GM23338 (cell line): ENCODE results near the gene STON1. TPM values are rescaled to one million over a fixed set of nuclear protein-coding genes. Genes with fewer than 3 reads are reported as not detected.

ENCODE experiments used
- ATAC-seq: fragments of 200-7000 bp; cut with Tn5 transposase; 3 replicates; pipeline ENCODE4 v1.9.1; 2020
- DNase-seq: peaks from one replicate; pipeline ENCODE4 v3.0.0-alpha.2; 2015; ENCODE audit warnings: low spot score
- H2AFZ ChIP-seq: fragments of 200-600 bp; sonication (generic); 2 replicates; pipeline ENCODE4 v1.8.0; 2016; ENCODE audit warnings: antibody characterized with exemption, mild to moderate bottlenecking, moderate library complexity
- H3F3A ChIP-seq: fragments of 200-600 bp; sonication (generic); replicated peaks from 2 replicates; pipeline ENCODE4 v1.8.0; 2017; ENCODE audit warnings: antibody characterized with exemption, mixed run types, low read depth
- H3K27ac ChIP-seq: fragments of 200-600 bp; sonication (generic); 2 replicates; pipeline ENCODE4 v1.6.1; 2016; ENCODE audit warnings: low read depth
- H3K27me3 ChIP-seq: fragments of 200-600 bp; sonication (generic); 2 replicates; pipeline ENCODE4 v1.8.0; 2016; ENCODE audit warnings: mild to moderate bottlenecking, mixed run types, moderate library complexity; ENCODE audit not compliant: insufficient read depth
- H3K36me3 ChIP-seq: fragments of 200-600 bp; sonication (generic); 2 replicates; pipeline ENCODE4 v1.8.0; 2016; ENCODE audit warnings: mild to moderate bottlenecking; ENCODE audit not compliant: insufficient read depth
- H3K4me1 ChIP-seq: fragments of 200-600 bp; sonication (generic); 2 replicates; pipeline ENCODE4 v1.8.0; 2016; ENCODE audit warnings: mild to moderate bottlenecking, moderate library complexity; ENCODE audit not compliant: insufficient read depth
- H3K4me2 ChIP-seq: fragments of 200-600 bp; sonication (generic); 2 replicates; pipeline ENCODE4 v1.7.1; 2017; ENCODE audit warnings: mixed run types
- H3K4me3 ChIP-seq: fragments of 200-600 bp; sonication (generic); 2 replicates; pipeline ENCODE4 v1.6.1; 2016; ENCODE audit warnings: mixed run types
- H3K79me2 ChIP-seq: fragments of 200-600 bp; sonication (generic); replicated peaks from 2 replicates; pipeline ENCODE4 v1.8.0; 2017; ENCODE audit warnings: mild to moderate bottlenecking; ENCODE audit not compliant: insufficient read depth
- H3K9me2 ChIP-seq: fragments of 200-600 bp; sonication (generic); 2 replicates; pipeline ENCODE4 v1.8.0; 2017; ENCODE audit not compliant: insufficient read depth
- H4K20me1 ChIP-seq: fragments of 200-600 bp; sonication (generic); replicated peaks from 2 replicates; pipeline ENCODE4 v1.8.0; 2017; ENCODE audit warnings: mild to moderate bottlenecking; ENCODE audit not compliant: insufficient read depth
- H3K27ac Mint-ChIP-seq: 2 replicates; pipeline ENCODE4 v1.8.0; 2020; ENCODE audit warnings: inconsistent platforms, mild to moderate bottlenecking, moderate library complexity, mixed read lengths
- H3K27me3 Mint-ChIP-seq: 3 replicates; pipeline ENCODE4 v1.8.0; 2022; ENCODE audit warnings: low read depth, mild to moderate bottlenecking, moderate library complexity, mixed read lengths, inconsistent platforms; ENCODE audit not compliant: insufficient read depth, poor library complexity
- H3K36me3 Mint-ChIP-seq: 3 replicates; pipeline ENCODE4 v1.8.0; 2021; ENCODE audit warnings: low read depth, mild to moderate bottlenecking, inconsistent platforms, moderate library complexity, mixed read lengths
- H3K4me1 Mint-ChIP-seq: 3 replicates; pipeline ENCODE4 v1.8.0; 2020; ENCODE audit warnings: mild to moderate bottlenecking, inconsistent platforms, mixed read lengths
- H3K4me3 Mint-ChIP-seq: 3 replicates; pipeline ENCODE4 v1.8.0; 2021; ENCODE audit warnings: moderate library complexity, mild to moderate bottlenecking, inconsistent platforms, mixed read lengths
- H3K9me3 Mint-ChIP-seq: 3 replicates; pipeline ENCODE4 v1.8.0; 2020; ENCODE audit warnings: moderate library complexity, mild to moderate bottlenecking, inconsistent platforms, mixed read lengths
- CREB1 ChIP-seq: fragments of 250-450 bp; sonication (Bioruptor Pico); IDR thresholded peaks from 2 replicates; pipeline ENCODE4 v1.5.0; 2020; ENCODE audit warnings: low read depth, mild to moderate bottlenecking, moderate library complexity
- EZH2 ChIP-seq: fragments of 200-600 bp; sonication (generic); IDR thresholded peaks from one replicate; pipeline ENCODE4 v1.8.0; 2017; ENCODE audit warnings: antibody characterized with exemption, mild to moderate bottlenecking, low read depth; ENCODE audit not compliant: unreplicated experiment
- EZH2phosphoT487 ChIP-seq: fragments of 200-600 bp; sonication (generic); IDR thresholded peaks from one replicate; pipeline ENCODE4 v1.8.1; 2018; ENCODE audit warnings: antibody characterized with exemption; ENCODE audit not compliant: unreplicated experiment
- JUNB ChIP-seq: IDR thresholded peaks from one replicate; pipeline ENCODE4 v1.6.1; 2016; ENCODE audit warnings: antibody characterized with exemption; ENCODE audit not compliant: unreplicated experiment
- NANOG ChIP-seq: IDR thresholded peaks from 2 replicates; pipeline ENCODE4 v1.6.1; 2016; ENCODE audit warnings: antibody characterized with exemption, borderline replicate concordance
- POLR2AphosphoS5 ChIP-seq: IDR thresholded peaks from 2 replicates; pipeline ENCODE4 v1.6.1; 2016; ENCODE audit warnings: antibody characterized with exemption, low read depth
- STAT1 ChIP-seq: IDR thresholded peaks from one replicate; pipeline ENCODE4 v1.6.1; 2016; ENCODE audit warnings: antibody characterized with exemption; ENCODE audit not compliant: unreplicated experiment
- ZNF114 ChIP-seq: fragments of 250-450 bp; sonication (Bioruptor Pico); IDR thresholded peaks from 2 replicates; pipeline ENCODE4 v1.5.0; 2020; ENCODE audit warnings: mild to moderate bottlenecking, moderate library complexity
- ZNF331 ChIP-seq: fragments of 250-450 bp; sonication (Bioruptor Pico); IDR thresholded peaks from 2 replicates; pipeline ENCODE4 v1.5.0; 2020; ENCODE audit warnings: low read depth, mild to moderate bottlenecking, moderate library complexity
- polyA plus RNA-seq: library from polyadenylated mRNA; unstranded; fragments of >200 nt; fragmentation: Nextera tagmentation; extraction: Ambion mirVana; gene quantifications from 2 replicates; pipeline ENCODE4 v1.2.1, GENCODE V29; 2016
- total RNA-seq: library from RNA; depleted of rRNA; stranded (reverse); fragments of >200 nt; shearing (Covaris generic); gene quantifications from 2 replicates; pipeline ENCODE4 v1.2.3, GENCODE V29; 2014
- TF ChIP-seq, protein P1 (sequence below): fragments of 250-450 bp; sonication (Bioruptor Pico); IDR thresholded peaks from 2 replicates; pipeline ENCODE4 v1.5.0; 2020; ENCODE audit warnings: mild to moderate bottlenecking, moderate library complexity
- TF ChIP-seq, protein P2 (sequence below): IDR thresholded peaks from 2 replicates; pipeline ENCODE4 v1.6.1; 2016; ENCODE audit warnings: antibody characterized with exemption
- TF ChIP-seq, protein P3 (sequence below), 2 experiments: fragments of 200-600 bp in 1 of 2; sonication (generic) in 1 of 2; conservative IDR thresholded peaks; 2 replicates each; pipeline versions ENCODE4 v1.5.1 to v1.6.1; 2016 to 2017; ENCODE audit warnings: antibody characterized with exemption in 2 of 2, low read depth in 2 of 2, mild to moderate bottlenecking in 2 of 2, moderate library complexity in 1 of 2
- TF ChIP-seq, protein P4 (sequence below): IDR thresholded peaks from one replicate; pipeline ENCODE4 v1.6.1; 2018; ENCODE audit warnings: antibody characterized with exemption; ENCODE audit not compliant: unreplicated experiment

STON1 gene
- total and polyA plus RNA-seq, 2 experiments from 2014 or later: 5.4 to 14.4 TPM

DNA sequence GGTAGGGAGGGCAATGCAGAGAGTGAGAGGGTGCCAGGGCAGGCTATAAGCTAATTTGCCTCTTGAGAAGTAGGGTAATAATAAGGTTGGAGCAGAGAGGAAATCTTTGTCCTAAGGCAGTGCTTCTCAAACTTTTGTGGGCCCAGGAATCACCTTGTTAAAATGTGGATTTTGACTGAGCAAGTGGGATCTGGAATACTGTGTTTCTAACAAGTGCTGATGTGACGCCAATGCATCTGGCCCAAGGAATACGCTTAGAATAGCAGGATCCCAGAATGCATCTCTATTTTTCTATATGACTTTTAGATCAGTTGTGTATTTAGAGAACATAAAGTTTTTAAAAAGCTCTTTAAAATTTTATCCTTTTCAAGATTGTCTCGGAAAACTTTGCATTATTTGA is 58.0 kb downstream of the STON1 start (continued):
- TF ChIP-seq, protein P1, sequence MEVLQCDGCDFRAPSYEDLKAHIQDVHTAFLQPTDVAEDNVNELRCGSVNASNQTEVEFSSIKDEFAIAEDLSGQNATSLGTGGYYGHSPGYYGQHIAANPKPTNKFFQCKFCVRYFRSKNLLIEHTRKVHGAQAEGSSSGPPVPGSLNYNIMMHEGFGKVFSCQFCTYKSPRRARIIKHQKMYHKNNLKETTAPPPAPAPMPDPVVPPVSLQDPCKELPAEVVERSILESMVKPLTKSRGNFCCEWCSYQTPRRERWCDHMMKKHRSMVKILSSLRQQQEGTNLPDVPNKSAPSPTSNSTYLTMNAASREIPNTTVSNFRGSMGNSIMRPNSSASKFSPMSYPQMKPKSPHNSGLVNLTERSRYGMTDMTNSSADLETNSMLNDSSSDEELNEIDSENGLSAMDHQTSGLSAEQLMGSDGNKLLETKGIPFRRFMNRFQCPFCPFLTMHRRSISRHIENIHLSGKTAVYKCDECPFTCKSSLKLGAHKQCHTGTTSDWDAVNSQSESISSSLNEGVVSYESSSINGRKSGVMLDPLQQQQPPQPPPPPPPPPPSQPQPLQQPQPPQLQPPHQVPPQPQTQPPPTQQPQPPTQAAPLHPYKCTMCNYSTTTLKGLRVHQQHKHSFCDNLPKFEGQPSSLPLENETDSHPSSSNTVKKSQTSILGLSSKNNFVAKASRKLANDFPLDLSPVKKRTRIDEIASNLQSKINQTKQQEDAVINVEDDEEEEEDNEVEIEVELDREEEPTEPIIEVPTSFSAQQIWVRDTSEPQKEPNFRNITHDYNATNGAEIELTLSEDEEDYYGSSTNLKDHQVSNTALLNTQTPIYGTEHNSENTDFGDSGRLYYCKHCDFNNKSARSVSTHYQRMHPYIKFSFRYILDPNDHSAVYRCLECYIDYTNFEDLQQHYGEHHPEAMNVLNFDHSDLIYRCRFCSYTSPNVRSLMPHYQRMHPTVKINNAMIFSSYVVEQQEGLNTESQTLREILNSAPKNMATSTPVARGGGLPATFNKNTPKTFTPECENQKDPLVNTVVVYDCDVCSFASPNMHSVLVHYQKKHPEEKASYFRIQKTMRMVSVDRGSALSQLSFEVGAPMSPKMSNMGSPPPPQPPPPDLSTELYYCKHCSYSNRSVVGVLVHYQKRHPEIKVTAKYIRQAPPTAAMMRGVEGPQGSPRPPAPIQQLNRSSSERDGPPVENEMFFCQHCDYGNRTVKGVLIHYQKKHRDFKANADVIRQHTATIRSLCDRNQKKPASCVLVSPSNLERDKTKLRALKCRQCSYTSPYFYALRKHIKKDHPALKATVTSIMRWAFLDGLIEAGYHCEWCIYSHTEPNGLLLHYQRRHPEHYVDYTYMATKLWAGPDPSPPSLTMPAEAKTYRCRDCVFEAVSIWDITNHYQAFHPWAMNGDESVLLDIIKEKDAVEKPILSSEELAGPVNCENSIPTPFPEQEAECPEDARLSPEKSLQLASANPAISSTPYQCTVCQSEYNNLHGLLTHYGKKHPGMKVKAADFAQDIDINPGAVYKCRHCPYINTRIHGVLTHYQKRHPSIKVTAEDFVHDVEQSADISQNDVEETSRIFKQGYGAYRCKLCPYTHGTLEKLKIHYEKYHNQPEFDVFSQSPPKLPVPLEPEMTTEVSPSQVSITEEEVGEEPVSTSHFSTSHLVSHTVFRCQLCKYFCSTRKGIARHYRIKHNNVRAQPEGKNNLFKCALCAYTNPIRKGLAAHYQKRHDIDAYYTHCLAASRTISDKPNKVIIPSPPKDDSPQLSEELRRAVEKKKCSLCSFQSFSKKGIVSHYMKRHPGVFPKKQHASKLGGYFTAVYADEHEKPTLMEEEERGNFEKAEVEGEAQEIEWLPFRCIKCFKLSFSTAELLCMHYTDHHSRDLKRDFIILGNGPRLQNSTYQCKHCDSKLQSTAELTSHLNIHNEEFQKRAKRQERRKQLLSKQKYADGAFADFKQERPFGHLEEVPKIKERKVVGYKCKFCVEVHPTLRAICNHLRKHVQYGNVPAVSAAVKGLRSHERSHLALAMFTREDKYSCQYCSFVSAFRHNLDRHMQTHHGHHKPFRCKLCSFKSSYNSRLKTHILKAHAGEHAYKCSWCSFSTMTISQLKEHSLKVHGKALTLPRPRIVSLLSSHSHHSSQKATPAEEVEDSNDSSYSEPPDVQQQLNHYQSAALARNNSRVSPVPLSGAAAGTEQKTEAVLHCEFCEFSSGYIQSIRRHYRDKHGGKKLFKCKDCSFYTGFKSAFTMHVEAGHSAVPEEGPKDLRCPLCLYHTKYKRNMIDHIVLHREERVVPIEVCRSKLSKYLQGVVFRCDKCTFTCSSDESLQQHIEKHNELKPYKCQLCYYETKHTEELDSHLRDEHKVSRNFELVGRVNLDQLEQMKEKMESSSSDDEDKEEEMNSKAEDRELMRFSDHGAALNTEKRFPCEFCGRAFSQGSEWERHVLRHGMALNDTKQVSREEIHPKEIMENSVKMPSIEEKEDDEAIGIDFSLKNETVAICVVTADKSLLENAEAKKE (CRISPR knock-in tag): no peak

DNA sequence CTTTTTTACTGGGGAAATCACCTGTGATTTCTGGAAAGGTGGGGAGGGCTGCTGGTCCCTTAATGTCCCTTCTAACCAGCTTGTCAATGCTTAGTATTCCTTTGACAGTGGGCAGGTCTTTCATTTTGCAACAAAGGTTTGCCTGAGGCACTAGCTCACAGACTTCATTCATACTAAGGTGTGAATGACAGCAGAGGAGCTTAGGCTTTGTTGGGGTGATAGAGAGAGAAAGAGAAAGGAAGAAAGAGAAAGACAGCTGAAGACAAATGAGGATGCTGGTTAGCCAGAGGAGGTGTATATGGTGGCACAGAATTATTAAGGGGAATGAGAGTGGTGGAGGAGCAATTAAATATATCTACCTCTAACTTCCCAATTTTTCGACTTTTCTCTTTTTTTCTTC is 58.8 kb downstream of the STON1 start:
- no peak for ATAC-seq
- H2AFZ ChIP-seq: no peak overlapping the region
- H3K4me1 Mint-ChIP-seq: peaks cover 21% of the 10 kb centered on the region
- TF ChIP-seq, protein P2, sequence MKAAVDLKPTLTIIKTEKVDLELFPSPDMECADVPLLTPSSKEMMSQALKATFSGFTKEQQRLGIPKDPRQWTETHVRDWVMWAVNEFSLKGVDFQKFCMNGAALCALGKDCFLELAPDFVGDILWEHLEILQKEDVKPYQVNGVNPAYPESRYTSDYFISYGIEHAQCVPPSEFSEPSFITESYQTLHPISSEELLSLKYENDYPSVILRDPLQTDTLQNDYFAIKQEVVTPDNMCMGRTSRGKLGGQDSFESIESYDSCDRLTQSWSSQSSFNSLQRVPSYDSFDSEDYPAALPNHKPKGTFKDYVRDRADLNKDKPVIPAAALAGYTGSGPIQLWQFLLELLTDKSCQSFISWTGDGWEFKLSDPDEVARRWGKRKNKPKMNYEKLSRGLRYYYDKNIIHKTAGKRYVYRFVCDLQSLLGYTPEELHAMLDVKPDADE: no peak
- TF ChIP-seq EZH2phosphoT487 (no peak), ZNF114 (CRISPR knock-in tag) (no peak), STAT1 (no peak), EZH2 (no peak), NANOG (no peak), ZNF331 (no peak), JUNB (no peak), CREB1 (no peak), POLR2AphosphoS5 (no peak)
- TF ChIP-seq, protein P3, sequence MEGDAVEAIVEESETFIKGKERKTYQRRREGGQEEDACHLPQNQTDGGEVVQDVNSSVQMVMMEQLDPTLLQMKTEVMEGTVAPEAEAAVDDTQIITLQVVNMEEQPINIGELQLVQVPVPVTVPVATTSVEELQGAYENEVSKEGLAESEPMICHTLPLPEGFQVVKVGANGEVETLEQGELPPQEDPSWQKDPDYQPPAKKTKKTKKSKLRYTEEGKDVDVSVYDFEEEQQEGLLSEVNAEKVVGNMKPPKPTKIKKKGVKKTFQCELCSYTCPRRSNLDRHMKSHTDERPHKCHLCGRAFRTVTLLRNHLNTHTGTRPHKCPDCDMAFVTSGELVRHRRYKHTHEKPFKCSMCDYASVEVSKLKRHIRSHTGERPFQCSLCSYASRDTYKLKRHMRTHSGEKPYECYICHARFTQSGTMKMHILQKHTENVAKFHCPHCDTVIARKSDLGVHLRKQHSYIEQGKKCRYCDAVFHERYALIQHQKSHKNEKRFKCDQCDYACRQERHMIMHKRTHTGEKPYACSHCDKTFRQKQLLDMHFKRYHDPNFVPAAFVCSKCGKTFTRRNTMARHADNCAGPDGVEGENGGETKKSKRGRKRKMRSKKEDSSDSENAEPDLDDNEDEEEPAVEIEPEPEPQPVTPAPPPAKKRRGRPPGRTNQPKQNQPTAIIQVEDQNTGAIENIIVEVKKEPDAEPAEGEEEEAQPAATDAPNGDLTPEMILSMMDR (conservative IDR thresholded peaks at IDR 0.05; ENCODE audit: low read depth in 2 of 2): no peak
- TF ChIP-seq, protein P4, sequence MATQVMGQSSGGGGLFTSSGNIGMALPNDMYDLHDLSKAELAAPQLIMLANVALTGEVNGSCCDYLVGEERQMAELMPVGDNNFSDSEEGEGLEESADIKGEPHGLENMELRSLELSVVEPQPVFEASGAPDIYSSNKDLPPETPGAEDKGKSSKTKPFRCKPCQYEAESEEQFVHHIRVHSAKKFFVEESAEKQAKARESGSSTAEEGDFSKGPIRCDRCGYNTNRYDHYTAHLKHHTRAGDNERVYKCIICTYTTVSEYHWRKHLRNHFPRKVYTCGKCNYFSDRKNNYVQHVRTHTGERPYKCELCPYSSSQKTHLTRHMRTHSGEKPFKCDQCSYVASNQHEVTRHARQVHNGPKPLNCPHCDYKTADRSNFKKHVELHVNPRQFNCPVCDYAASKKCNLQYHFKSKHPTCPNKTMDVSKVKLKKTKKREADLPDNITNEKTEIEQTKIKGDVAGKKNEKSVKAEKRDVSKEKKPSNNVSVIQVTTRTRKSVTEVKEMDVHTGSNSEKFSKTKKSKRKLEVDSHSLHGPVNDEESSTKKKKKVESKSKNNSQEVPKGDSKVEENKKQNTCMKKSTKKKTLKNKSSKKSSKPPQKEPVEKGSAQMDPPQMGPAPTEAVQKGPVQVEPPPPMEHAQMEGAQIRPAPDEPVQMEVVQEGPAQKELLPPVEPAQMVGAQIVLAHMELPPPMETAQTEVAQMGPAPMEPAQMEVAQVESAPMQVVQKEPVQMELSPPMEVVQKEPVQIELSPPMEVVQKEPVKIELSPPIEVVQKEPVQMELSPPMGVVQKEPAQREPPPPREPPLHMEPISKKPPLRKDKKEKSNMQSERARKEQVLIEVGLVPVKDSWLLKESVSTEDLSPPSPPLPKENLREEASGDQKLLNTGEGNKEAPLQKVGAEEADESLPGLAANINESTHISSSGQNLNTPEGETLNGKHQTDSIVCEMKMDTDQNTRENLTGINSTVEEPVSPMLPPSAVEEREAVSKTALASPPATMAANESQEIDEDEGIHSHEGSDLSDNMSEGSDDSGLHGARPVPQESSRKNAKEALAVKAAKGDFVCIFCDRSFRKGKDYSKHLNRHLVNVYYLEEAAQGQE: no peak

More for the DNA sequence above, 58.8 kb downstream of the STON1 start:
- Histone ChIP-seq H3K36me3 (no peaks in the 10 kb centered on the region), H3K4me1 (peaks cover 7% of the 10 kb centered on the region; the same call in 1 of the 2 replicates), H3K9me2 (no peaks in the 10 kb centered on the region), H3K79me2 (no peaks in the 10 kb centered on the region), H4K20me1 (no peaks in the 10 kb centered on the region), H3K27me3 (no peaks in the 10 kb centered on the region), H3K27ac (no peak overlapping the region), H3K4me2 (no peak overlapping the region), H3K4me3 (no peak overlapping the region), H3F3A (no peaks in the 10 kb centered on the region)
- no peak for DNase-seq
- peaks cover 5% of the 10 kb centered on the region; the same call in 1 of the 3 replicates for H3K36me3 Mint-ChIP-seq
- no peaks in the 10 kb centered on the region for H3K27me3 Mint-ChIP-seq
- no peaks in the 10 kb centered on the region for H3K9me3 Mint-ChIP-seq
- no peak overlapping the region for H3K4me3 Mint-ChIP-seq
- H3K27ac Mint-ChIP-seq: no peak overlapping the region
